Motor neuron (in vitro differentiated cells): ENCODE data around the gene PMM2. TPM values are rescaled to one million over a fixed set of nuclear protein-coding genes. Genes with fewer than 3 reads are reported as not detected.

Experiments used
- ATAC-seq, 8 experiments: fragments of 200-7000 bp; cut with Tn5 transposase; replicated peaks in 6 of 8; 2 replicates each; pipeline ENCODE4 v1.8.0; 2021; ENCODE audit warnings: mild to moderate bottlenecking in 8 of 8, moderate library complexity in 8 of 8
- H3K27ac ChIP-seq, 2 donors: fragments of 250-450 bp; sonication (Bioruptor Pico); 2 replicates each; pipeline ENCODE4 v1.9.0; 2021; ENCODE audit warnings: antibody characterized with exemption in 2 of 2, mild to moderate bottlenecking in 2 of 2, moderate library complexity in 1 of 2
- H3K4me1 ChIP-seq, 2 donors: fragments of 250-450 bp; sonication (Bioruptor Pico); replicated peaks in 1 of 2; 2 replicates each; pipeline ENCODE4 v1.6.1; 2021; ENCODE audit warnings: antibody characterized with exemption in 2 of 2, mild to moderate bottlenecking in 2 of 2, moderate library complexity in 1 of 2
- H3K4me3 ChIP-seq, 5 donors: fragments of 250-450 bp; sonication (Bioruptor Pico); 2 replicates each; pipeline ENCODE4 v1.9.0; 2021; ENCODE audit warnings: antibody characterized with exemption in 5 of 5, mild to moderate bottlenecking in 5 of 5, moderate library complexity in 4 of 5
- WGBS, 10 experiments: fragments of 450-650 bp; shearing (Covaris generic); methylation state at CpG; one replicate each; pipeline ENCODE4 v1.0.0; 2022; 5-methylcytosine and 5-hydroxymethylcytosine counted together
- in situ Hi-C, 9 experiments: fragments of 400-800 bp; cut with MboI; loops; one replicate each; pipeline ENCODE4 v1.15.0; 2021; ENCODE audit warnings: low sequenced_read_pairs in 9 of 9, low pct_unique_long_range_greater_than_20kb in 2 of 9; ENCODE audit not compliant: unreplicated experiment in 9 of 9
- total RNA-seq, 8 experiments: library from RNA; unstranded; fragments of 300-600 nt; gene quantifications; 2 replicates each; pipeline versions ENCODE4 v1.2.3 to v1.2.4, GENCODE V29; 2022

The PMM2 gene
- total RNA-seq, 8 experiments from 2014 or later = 14.5 to 58.6 (median 34.6) TPM

- no peak overlapping the region for H3K27ac ChIP-seq
- no peak overlapping the region for H3K4me3 ChIP-seq
- peaks cover 12 to 17% of the 10 kb centered on the region in 2 donors for H3K4me1 ChIP-seq
- in situ Hi-C loops = loop anchor here in 2 of 9 experiments (25.0 kb wide), 1 partner anchor 232 kb away; the partner anchor contains the start of gene ABAT (in 2 of the 2)
- no peak for ATAC-seq
- WGBS, 10 experiments = 72 to 100% (median 89%) methylated on average over 1 to 8 of the region's 14 CpGs; no CpG with 5 or more reads in 3 of the 10 experiments
Observed at GRCh38 chr16:8893976-8894690, 96.5 kb downstream of the PMM2 start.

GRCh38 chr16:8894736-8895334 is 97.2 kb downstream of the PMM2 start:
- Histone ChIP-seq H3K4me3 (no peak overlapping the region), H3K4me1 (peaks cover 12 to 17% of the 10 kb centered on the region in 2 donors), H3K27ac (no peak overlapping the region)
- no peak for ATAC-seq
- in situ Hi-C loops = loop anchor here in 2 of 9 experiments (25.0 kb wide), 1 partner anchor 233 kb away; the partner anchor contains the start of gene ABAT (in 2 of the 2)
- WGBS, 10 experiments = 90 to 100% (median 98%) methylated on average over 2 to 12 of the region's 21 CpGs; no CpG with 5 or more reads in 3 of the 10 experiments

- Histone ChIP-seq H3K4me3 (no peak overlapping the region), H3K27ac (no peak overlapping the region), H3K4me1 (peaks cover 0 to 2% of the 10 kb centered on the region in 2 donors)
- no peak for ATAC-seq
- whole genome bisulfite sequencing, 10 experiments = 92 to 100% (median 100%) methylated on average over 1 to 3 of the region's 3 CpGs; no CpG with 5 or more reads in 1 of the 10 experiments
- in situ Hi-C loops = loop anchor here in 2 of 9 experiments (25.0 kb wide), 1 partner anchor 236 kb away; the partner anchor contains the start of gene ABAT (in 2 of the 2)
Observed at GRCh38 chr16:8898660-8899318, 101.2 kb downstream of the PMM2 start.

Other genes starting within 250 kb of the PMM2 start
- 1 to 10 TPM in 1 of 8 experiments, under 1 TPM in 2, not detected in 5; 0.21 to 1.3 (median 0.27) TPM for gene TMEM114, start 207.3 kb upstream of the PMM2 start, total RNA-seq
- 10 to 100 TPM; 16.3 to 42.9 (median 30.6) TPM for gene METTL22, start 176.1 kb upstream of the PMM2 start, total RNA-seq
- gene ABAT, start 123.2 kb upstream of the PMM2 start, total RNA-seq = 100 to 1,000 TPM in 3 of 8 experiments, 10 to 100 TPM in 5; 21.2 to 125 (median 84.4) TPM
- gene TMEM186, start 200 bp upstream of the PMM2 start, total RNA-seq = 10 to 100 TPM in 4 of 8 experiments, 1 to 10 TPM in 4; 6.9 to 15.9 (median 10.0) TPM
- 100 to 1,000 TPM in 1 of 8 experiments, 10 to 100 TPM in 7; 38.5 to 196 (median 69.7) TPM for gene CARHSP1, start 71.2 kb downstream of the PMM2 start, total RNA-seq
- gene LITAFD, start 84.5 kb downstream of the PMM2 start, total RNA-seq = under 1 TPM in 3 of 8 experiments, not detected in 5; 0.21 to 0.95 (median 0.63) TPM
- gene USP7, start 166.1 kb downstream of the PMM2 start, total RNA-seq = 10 to 100 TPM; 39.1 to 83.0 (median 64.6) TPM